Activated CD8-positive, alpha-beta memory T cell treated with anti-CD3 and anti-CD28 coated beads, Interleukin-2, amount 50 U/mL, for 4 hours (primary cell): Measurements from ENCODE around the gene COG7.
"Not testable (repeated sequence)": the region's sequence is repeated elsewhere in the genome, so short reads cannot be mapped to it uniquely, and the experiment has no call there.

Experiments
- DNase-seq: peaks from one replicate; pipeline ENCODE4 v3.0.0-alpha.2; 2020

COG7 gene

DNA sequence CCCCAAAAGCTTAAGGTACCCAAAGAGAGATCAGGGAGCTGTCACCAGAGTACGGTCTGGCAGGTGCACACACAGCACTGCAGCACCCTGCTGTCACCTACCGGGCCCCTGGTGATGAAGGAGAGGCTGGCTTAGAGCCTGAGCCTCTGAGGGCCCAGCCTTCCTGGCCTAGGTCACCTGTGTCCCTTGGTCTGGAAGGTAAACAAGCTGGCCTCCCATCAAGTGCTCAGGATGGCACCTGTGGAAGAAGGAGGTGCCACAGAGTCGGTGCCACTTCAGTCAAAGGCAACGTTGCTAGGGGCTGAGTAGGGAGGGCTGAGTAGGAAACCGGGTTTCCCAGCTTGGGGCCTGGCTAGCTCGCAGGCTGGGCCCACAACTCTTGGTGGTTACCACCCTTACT lies 70.7 kb downstream of the COG7 start:
- DNase-seq: no peak

DNA sequence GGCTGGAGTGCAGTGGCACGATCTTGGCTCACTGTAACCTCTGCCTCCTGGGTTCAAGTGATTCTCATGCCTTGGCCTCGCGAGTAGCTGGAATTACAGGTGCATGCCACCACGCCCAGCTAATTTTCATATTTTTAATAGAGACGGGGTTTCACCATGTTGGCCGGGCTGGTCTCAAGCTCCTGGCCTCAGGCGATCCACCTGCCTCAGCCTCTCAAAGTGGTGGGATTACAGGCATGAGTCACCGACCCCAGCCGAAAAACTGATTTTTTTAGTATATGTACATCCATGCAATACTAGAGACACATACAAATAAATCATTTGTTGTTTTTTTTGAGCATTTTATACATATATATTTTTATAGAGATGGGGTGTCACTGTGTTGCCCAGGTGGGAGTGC lies 71.3 kb downstream of the COG7 start:
- DNase-seq: not testable (repeated sequence)

DNA sequence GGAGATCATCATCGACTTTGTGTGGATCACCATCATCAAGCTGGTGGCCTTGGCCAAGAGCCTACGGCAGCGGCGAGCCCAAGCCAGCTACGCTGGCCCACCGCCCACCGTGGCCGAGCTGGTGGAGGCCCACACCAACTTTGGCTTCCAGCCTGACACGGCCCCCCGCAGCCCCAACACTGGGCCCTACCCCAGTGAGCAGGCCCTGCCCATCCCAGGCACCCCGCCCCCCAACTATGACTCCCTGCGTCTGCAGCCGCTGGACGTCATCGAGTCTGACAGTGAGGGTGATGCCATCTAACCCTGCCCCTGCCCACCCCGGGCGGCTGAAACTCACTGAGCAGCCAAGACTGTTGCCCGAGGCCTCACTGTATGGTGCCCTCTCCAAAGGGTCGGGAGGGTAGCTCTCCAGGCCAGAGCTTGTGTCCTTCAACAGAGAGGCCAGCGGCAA lies 72.5 kb downstream of the COG7 start:
- no peak for DNase-seq

DNA sequence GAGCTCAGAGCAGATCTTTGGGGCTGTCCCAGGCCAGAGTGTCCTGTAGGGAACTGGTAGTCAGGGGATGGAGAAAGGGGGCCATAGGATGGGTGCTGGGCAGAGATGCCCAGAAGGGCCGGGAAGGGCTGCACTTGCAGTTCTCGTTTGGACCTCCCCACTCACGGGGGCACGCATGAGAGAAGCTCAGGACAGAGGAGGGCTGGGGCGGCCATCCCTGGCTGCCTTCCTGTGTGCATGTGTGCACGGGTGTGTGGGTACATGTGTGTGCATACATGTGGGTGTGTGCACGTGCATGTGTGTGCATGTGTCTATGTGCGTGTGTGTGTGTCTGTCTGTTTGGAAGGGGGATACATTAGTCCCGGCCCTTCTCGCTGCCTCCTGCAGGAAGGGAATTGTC lies 73.3 kb downstream of the COG7 start:
- no peak for DNase-seq

DNA sequence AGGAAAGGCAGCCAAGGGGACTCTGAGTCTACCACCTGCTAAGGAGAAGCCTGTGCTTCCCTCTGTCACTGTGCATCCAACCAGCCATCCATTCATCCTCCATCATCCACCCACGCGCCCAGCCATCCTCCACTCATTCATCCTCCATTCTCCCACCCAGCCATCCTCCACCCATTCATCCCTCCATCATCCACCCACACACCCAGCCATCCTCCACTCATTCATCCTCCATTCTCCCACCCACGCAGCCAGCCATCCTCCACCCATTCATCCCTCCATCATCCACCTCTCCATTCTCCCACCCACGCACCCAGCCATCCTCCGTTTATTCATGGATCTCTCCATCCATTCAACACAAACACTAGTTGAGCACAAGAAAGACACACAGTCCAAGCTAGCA lies 74.1 kb downstream of the COG7 start:
- no peak for DNase-seq

DNA sequence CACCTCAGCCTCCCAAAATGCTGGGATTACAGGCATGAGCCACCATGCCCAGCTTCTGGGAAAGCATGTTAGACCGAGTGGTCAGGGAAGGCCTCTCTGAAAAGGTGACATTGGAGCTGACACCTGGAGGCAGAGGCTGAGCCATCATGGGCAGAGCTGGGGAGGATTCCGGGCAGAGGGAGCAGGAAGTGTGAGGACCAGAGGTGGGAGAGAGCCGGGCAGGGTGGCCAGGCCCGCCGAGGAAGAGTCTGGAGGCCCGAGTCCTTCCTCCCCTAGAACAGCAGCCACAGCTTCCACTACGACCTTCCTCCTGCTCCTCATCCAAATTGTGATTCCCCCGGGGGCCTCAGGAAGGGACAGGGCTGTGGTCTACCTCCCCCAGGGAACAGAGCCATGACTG lies 74.7 kb downstream of the COG7 start:
- no peak for DNase-seq

DNA sequence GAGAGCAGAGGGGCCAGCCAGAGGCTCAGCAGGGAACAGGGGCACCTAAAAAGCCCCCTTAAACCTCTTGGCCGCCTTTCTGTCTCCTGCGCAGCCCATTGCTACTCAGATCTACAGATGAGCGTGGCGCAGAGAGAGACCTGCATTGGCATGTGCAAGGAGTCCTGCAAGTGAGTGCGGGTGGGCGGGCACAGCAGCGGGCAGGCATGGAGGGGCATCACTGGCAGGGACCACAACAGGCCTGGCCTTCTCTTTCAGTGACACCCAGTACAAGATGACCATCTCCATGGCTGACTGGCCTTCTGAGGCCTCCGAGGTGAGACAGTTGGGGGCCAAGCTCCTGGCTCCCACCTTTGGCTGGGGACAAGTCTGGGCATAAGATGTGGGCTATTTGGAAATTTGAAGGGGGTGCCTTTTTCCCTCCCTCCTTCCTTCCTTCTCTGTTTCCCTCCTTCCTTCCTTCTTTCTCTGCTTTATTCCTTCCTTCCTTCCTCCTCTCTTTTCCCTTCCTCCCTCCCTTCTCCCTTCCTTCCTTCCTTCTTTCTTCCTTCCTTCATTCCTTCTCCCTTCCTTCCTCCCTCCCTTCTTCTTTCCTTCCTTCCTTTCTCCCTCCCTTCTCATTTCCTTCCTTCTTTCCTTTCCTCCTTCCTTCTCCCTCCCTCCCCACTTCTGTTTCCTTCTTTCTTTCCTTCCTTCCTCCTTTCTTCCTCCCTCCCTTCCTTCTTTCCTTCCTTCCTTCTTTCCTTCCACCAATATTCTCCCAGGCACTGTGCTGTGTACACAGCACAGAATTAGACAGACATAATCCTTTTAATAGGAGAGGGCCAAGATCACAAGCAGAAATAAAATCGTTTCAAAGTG lies 75.7 kb downstream of the COG7 start:
- no peak for DNase-seq

DNA sequence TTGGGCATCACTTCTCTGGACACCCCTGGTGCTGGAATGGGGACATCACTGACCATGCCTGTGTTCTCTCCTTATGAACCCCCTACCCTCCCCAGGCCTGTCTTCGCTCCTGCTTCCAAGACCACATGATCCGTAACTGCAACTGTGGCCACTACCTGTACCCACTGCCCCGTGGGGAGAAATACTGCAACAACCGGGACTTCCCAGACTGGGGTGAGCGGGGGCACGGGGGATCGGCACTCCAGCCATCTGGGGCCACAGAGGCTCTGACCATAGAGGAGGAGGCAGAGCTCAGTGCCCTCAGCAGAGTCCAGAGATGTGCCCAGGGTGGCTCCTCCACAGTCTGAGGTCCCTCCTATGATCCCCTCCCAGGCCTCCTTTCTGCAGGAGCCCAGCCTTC lies 77.3 kb downstream of the COG7 start:
- no peak for DNase-seq

DNA sequence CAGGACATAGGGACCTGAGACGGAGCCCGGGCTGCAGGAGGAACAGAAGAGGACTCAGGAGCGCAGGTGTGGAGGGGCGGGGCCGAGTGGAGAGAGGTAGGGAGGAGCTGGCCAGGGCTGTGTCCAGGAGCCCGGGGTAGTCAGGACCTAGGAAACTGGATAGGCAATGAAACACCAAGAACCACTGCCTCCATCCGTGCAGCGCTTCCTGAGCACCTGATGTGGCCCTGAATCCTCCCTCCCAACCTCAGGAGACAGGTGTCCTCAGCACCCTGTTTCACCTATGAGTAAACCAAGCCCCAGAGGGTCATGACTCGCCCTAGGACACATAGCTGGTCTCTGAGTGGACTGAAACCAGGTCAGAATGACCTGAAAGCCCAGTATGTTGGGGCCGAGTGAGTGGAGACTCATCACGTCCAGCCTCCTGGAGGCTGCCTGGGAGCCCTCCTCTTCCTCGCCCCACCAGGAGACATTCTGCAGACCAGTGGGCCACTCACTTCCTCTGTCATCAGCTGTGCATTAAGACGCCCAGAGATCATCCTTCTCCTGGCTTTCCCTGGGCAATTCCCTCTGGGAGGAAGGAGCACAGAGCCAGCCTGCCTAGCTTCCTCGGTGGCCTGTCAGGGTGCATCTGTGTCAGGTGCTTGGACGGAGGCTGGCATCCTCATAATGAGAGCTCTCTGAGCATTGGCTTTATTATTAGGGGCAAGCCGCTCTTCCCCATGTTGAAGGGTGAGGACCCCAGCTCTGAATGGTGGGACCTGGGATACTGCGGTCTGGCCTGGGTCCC lies 78.1 kb downstream of the COG7 start:
- no peak for DNase-seq

DNA sequence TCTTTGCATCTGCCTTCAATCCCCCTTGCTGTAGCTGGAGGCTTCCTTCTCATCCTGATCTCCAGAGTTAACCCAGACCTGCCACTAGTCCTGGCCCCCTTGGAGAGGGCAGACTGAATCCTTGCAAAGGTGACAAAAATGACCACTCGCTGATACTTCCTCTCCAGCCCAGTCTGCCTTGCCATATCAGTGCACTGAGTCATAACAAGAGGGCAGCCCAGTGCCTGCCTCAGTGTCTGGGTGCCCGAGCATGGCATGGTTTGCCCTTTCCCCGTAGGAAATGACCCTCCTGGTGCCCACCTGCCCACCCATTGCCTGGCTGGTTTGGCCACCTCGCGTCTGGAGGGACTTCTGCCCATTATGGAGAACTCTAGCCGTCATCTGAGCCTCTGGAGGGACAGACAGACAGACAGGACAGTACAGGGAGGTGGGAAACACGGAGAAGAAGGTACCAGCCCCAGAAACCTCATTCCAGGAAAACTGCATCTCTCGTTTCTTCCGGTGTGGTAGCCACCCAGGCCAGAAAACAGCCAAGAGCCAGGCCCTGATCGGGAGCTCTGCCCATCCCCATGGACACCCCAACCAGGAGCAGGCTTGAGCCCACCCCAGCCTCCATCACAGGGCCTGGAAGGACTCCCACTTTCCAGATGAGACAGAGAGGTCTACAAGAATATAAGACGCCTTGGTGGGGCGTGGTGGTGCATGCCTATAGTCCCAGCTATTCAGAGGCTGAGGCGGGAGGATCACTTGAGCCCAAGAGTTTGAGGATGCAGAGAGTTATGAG lies 79.4 kb downstream of the COG7 start:
- no peak for DNase-seq

DNA sequence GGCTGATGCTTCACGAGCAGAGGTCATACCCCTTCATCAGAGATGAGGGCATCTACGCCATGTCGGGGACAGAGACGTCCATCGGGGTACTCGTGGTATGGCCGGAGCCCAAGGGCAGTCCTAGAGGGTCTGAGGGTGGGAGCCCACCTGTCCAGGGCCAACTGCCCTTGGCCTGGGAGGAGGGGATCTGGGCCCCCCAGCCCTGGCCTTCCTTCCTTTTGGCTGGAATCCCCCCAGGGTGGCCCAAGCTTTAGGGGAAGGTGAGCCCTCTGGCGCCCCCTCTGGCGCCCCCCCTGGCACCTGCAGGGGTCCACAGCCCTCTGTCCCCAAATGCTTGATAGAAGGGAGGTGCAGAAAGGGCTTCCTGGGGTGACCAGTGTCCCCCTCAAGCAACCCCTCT lies 81.6 kb downstream of the COG7 start:
- DNase-seq: no peak

DNA sequence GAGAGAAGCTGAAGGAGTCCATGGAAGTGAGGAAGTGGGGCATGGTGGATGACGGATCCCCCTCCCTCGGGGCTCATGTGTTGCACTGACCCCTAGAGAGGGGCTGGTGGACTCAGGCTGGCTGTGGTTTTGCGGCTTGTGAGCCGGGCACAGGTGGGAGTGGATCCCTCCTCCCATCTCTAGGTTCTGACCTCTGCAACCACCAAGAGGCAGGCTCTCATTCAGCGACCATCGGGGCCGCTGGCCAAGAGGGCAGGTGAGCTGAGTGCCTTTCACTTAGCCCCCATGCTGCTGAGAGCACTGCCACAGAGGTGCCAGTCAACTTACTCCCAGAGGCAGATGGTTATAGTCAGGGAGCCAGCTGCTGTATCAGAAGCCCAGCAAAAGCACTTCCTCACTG lies 83.6 kb downstream of the COG7 start:
- no peak for DNase-seq

DNA sequence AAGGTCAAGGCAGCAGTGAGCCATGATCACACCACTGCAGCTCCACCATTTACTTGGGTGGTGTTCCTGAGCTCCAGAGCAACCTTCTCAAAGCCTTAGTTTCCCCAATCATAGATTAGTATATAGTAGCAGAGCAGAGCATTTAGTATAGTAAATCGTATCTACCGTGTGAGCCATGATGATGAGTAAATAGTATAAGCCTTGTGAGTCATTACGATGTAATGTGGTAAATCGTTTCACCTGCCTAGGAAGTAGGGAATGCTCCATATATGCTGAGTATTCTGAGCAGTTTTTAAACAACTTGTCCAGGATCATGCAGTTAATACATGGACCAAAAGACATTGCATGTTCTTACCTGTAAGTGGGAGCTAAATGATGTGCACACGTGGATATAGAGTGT lies 84.5 kb downstream of the COG7 start:
- DNase-seq: no peak

DNA sequence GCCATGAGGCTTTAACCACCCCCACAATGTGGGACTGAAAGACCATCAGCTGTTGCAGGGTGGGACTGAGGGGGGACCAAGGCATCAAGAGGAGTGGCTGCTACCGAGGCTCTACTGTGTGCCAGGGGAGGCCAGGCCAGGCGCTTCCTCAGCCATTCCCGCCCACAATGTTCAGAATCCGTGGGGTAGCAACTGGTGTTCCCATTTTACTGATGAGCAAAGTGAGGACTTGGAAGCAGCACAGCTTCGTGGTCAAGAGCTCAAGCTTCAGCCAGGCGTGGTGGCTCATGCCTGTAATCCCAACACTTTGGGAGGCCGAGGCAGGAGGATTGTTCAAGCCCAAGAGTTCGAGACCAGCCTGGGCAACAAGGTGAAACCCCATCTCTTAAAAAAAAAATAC lies 85.0 kb downstream of the COG7 start:
- DNase-seq: no peak

DNA sequence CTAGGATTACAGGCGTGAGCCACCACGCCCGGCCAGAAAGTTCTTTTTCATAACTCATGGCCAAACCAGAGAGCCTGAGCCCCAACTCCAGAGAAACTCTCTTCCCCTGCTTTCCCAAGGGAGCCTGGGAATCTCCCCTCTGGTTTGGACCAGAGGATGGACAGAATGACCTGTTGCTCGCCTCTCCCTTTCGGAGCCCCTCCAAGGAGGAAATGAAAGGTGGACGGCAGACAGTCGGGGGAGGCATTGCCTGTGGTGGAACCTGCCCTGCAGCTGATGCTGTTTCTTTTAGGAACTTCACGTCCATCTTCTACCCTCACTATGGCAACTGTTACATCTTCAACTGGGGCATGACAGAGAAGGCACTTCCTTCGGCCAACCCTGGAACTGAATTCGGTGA lies 85.4 kb downstream of the COG7 start:
- no peak for DNase-seq

DNA sequence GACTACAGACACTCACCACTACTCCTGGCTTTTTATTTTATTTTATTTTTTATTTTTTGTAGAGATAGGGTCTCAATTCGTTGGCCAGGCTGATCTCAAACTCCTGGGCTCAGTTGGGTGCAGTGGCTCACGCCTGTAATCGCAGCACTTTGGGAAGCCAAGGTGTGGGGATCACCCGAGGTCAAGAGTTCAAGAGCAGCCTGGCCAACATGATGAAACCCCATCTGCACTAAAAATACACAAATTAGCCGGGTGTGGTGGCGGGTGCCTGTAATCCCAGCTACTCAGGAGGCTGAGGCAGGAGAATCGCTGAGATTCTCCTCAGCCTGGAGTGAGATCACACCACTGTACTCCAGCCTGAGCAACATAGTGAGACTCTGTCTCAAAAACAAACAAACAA lies 86.6 kb downstream of the COG7 start:
- not testable (repeated sequence) for DNase-seq

DNA sequence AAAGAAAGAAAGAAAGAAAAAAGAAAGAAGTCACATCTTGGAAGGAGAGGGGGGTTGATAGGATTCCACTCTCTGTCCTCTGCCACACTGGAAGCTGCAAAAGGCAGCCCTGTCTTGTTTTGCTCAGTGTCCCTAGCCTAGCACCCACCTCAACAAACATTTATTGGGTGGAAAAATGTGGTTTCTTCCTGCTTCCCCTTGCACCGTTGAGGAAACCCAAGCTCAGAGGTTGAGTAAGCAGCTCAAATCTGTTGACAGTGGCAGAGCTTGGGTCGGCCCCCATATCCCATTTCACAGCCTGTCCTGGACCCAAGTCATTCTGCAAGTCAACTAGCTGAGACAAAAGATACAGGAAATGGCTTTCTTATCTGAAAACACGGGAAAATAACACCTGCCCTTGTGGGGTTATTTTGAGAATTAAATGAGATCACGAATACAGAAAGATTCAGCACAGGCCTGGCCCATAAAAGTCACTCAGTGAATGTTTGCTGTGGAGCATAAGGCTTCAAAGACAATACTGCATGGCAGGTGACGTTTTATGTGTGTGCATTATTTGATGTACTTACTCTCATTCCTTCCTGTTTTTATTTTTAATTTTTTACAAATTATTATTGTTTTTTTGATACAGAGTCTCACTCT lies 87.3 kb downstream of the COG7 start:
- no peak for DNase-seq

DNA sequence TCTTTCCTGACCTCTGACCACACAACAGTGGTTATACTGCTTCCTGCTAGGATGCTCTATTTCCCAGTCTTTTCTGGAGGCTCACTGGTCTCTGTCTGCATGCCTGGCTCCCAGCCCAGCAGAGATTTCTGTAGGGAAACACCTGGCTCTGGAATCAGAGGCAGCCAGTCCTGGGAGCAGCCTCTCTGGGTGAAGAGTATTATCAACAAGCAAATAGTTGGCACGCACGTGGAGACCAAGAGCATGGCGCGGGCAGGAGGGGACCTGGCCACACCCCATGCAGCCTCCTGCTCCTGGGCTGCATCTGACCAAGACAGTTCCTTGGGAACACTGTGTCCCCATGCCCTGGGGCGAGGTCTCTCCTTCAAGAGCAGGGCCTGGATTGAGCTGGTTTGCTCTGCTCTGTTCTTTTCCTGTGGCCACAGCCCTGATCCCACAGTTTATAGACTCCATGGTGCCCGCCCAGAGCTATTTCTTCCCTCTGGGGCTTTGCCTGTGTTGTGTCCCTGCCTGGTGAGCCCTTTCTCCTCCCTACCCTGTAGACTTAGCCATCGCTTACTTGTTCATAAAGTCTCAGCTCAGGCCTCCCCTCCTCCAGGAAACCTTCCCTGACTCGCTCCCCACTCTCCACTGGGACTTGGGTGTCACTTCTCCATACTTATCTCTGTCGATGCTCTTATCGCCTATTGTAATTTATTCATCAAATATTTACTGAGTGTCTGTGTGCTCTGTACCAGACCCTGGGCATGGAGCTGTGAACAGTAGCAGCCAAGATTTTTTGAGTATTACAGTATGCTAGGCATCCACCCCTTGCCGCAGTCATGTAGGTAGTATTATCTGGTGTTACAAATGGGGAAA lies 90.3 kb downstream of the COG7 start:
- no peak for DNase-seq

DNA sequence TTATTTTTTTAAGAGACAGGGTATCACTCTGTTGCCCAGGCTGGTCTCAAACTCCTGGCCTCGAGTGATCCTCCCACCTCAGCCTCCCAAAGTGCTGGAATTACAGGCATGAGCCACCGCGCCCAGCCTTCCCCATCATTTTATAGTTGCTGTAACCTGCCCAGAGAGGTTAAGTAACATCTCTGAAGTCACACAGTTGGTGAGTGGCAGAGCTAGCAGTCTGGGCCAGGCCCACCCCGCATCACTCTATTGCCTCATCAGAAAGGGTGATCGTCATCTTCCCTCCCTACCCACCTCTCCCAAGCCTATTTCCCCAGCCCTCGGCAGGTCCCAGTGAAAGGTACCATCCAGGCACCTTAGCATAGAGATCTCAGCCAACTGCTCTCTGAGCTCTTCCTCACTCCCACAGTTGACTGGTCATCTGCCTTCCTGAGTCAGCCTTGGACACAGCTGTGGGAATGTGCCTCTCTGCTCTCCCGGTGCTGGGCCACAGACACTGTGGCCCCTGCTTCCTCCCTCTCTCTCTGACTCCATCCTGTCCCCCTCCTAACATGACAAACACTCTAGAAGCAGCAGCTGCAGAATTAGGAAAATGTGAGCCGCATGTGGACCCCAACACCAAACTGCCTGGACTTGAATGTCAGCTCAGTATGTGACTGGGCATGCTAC lies 93.8 kb downstream of the COG7 start:
- no peak for DNase-seq

DNA sequence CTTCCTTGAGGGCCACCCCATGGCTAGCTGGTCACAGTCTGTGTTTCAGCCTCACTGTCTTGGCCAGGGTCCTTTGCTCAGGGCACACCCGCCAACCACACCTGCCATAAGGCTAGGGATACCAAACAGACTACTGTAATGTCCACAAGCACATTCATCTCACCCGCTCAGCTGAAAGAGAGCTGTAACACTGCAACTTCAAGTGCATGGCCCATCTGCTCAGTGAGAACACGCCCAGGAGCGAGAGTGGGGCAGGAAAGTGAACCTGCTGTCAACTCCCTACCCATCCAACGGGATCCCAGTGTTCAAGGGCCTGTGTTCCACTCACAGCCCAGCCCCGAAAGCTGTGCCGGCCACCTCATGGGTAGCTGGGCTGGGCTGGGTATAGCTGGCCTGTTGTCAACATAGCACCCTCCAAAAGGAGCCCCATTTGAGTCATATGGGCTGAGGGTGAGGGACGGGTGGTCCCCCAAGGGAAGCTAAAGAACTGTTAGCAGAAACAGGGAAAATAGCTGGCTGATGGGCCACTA lies 95.2 kb downstream of the COG7 start:
- DNase-seq: no peak

DNA sequence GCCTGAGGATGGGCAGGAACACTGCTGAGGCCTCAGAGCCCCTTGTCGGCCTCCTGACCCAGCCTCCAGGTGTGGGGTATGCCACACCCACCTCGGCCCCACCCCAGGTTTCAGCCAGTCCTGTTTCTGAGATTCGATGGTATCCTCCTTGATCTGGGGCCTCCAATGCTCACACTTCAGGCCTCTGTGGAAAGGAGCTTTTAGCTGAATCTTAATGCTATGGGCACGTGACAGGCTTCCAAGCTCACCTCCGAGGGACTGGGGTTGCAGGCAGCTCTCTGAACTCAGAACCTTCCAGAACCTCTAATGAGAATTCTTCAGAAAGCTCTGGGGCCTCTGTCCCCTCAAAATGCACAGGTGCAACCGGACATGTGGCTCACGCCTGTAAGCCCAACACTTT lies 96.0 kb downstream of the COG7 start:
- DNase-seq: no peak
